Left cardiac atrium (tissue), 4 donors: ENCODE measurements around the gene ACOX1. TPM values are rescaled to one million over a fixed set of nuclear protein-coding genes. Genes with fewer than 3 reads are reported as not detected.
"Not testable (repeated sequence)": the region's sequence is repeated elsewhere in the genome, so short reads cannot be mapped to it uniquely, and the experiment has no call there.

Experiments
- ATAC-seq, 2 donors: fragments of 200-7000 bp; cut with Tn5 transposase; one replicate each; pipeline ENCODE4 v1.9.1; 2020; ENCODE audit warnings: mild to moderate bottlenecking in 2 of 2, moderate library complexity in 2 of 2
- DNase-seq: peaks from one replicate; pipeline ENCODE4 v3.0.0-alpha.2; 2020
- intact Hi-C, 2 donors: fragments of 100-400 bp; cut with DNase I; formaldehyde crosslinking; loops; one replicate each; pipeline versions ENCODE4 v1.14.1 to v1.15.1; 2022 to 2023
- total RNA-seq, 2 donors: library from RNA; stranded (reverse); fragmentation: NEBNext Ultra II Directional; extraction: Animal tissue kit (Norgen Biotek cat#: 25700); gene quantifications; one replicate each; pipeline ENCODE4 v1.2.1, GENCODE V29; 2021
- donor health status: DM: no; HTN: yes; CAD: no.
- donor health status: DM: no; HTN: yes; CAD: no; lungs with severe emphysema.
- donor health status: DM: yes; HTN: yes; CAD: no.
- donor health status: Dilated cardiomyopathy.

ACOX1 gene
- total RNA-seq, 2 donors from 2014 or later: 57.8 to 62.0 TPM

DNA sequence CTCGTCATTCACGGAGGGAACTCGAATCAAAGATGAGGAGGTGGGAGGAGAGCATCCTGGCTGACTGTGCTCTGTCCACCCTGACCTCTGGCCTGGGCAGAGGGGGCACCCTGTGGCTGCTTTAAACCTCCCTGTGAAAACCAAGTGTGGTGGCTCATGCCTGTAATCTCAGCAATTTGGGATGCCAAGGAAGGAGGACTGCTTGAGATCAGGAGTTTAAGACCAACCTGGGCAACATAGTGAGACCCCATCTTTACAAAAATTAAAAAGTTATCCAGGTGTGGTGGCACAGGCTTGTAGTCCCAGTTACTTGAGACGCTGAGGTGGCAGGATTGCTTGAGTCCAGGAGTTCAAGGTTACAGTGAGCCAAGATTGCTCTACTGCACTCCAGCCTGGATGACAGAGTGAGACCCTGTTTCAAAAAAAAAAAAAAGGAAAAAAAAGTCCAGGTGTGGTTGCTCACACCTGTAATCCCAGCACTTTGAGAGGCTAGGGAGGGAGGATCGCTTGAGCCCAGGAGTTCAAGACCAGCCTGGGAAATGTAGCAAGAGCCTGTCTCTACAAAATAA lies 15.9 kb upstream of the ACOX1 start:
- DNase-seq (no peak), ATAC-seq (no peak)
- intact Hi-C loops: no loop called here

DNA sequence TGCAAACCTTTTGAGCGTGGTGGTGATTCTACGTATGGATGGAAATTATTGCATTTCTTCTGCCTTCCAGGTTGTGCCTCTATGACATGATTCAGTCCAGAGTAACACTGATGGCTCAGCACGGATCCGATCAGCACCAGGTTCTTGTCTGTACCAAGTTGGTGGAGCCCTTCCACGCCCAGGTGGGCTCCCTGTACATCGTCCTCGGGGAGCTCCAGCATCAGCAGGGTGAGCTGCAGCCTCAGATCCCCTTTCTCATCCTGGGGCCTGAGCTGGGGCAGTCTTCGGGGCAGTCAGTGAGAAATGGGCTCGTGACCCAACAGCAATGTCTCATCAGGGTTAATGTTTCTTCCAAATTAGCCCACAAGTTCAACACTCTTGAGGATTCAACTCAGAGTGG lies 12.4 kb upstream of the ACOX1 start:
- intact Hi-C loops: no loop called here
- DNase-seq (no peak), ATAC-seq (no peak)

DNA sequence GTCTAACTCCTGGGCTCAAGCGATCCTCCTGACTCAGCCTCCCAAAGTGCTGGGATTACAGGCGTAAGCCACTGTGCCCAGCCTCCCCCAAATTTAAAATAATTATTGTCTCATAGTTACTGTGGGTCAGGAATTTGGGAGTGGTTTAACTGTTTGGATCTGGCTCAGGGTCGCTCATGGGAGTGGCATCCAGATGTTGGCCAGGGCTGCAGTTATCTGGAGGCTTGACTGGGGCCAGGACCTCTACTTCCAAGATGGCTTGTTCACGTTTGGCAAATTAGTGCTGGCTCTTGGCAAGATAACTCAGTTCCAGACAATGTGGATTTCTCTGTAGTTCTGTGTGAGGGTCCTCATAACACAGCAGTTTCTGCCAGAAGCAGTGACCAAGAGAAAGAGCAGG lies 8.1 kb upstream of the ACOX1 start:
- intact Hi-C loops: no loop called here
- ATAC-seq (no peak), DNase-seq (no peak)

DNA sequence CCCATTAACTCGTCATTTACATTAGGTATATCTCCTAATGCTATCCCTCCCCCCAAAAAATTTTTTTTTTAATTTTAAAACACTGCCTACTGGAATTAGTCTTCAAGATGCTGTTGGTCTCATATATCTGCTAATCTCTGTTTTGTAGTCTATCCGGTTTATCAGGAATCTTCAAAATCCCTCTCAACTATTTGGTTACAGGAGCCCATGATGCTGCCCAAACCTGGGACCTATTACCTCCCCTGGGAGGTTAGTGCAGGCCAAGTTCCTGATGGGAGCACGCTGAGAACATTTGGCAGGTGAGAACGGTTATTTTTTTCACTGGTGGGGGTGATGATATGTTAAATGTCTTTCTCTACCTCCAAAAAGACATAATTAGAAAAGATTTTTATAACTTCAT lies 7.0 kb upstream of the ACOX1 start:
- no peak for ATAC-seq
- intact Hi-C loops: no loop called here

DNA sequence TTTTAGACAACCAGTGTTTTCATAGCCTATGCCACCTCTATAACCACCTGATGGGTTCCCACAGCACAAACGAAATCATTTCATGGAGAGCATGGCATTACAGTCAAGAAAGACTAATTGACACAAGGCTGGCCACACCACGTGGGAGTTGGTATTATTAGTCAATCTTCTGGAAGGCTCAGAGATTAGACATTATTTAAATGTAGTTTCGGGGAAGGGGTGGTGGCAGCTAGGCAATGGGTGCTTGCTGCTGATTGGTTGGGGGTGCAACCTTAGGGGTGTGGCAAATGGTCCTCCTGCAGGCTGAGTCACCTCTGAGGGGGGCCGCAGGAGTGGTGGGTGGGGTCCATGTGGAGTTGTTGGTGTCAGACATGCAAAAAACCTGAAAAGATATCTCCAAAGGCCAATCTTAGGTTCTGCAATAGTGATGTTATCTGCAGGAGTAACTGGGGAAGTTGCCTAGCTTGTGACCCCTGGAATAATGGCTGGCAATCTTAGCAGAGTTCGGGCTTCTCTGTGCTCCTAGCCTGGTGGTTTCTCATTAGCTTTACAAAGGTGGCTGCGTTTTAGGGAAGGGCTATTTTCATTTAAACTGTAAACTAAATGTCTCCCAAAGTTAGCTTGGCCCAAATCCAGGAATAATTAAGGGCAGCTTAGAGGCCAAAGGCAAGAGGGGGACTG lies 4.7 kb upstream of the ACOX1 start:
- peak in 1 of 2 donors; percentile 27 for ATAC-seq
- intact Hi-C loops: no loop called here
- DNase-seq: peak; percentile 51

More for the DNA sequence above, 7.0 kb upstream of the ACOX1 start:
- no peak for DNase-seq

DNA sequence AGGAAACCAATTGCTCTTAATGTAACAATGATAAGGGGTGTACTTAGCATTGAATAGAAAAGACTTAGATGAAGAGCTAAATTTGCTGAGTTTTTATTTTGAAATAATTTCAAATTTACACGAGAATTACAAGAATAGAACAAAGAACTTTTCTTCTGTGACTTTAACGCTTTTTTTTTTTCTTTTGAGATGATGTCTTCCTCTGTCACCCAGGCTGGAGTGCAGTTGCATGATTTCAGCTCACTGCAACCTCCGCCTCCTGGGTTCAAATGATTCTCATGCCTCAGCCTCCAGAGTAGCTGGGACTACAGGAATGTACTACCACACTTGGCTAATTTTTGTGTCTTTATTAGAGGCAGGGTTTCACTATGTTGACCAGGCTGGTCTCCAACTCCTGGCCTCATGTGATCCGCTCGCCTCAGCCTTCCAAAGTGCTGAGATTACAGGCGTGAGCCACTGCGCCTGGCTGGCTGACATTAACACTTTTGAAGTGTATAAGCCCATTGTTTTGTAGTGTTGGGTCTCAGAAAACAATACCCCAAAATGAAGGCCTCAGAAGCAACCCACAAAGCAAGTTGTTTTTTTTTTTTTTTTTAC lies 2.2 kb upstream of the ACOX1 start:
- intact Hi-C loops: no loop called here
- no peak for DNase-seq
- no peak for ATAC-seq

DNA sequence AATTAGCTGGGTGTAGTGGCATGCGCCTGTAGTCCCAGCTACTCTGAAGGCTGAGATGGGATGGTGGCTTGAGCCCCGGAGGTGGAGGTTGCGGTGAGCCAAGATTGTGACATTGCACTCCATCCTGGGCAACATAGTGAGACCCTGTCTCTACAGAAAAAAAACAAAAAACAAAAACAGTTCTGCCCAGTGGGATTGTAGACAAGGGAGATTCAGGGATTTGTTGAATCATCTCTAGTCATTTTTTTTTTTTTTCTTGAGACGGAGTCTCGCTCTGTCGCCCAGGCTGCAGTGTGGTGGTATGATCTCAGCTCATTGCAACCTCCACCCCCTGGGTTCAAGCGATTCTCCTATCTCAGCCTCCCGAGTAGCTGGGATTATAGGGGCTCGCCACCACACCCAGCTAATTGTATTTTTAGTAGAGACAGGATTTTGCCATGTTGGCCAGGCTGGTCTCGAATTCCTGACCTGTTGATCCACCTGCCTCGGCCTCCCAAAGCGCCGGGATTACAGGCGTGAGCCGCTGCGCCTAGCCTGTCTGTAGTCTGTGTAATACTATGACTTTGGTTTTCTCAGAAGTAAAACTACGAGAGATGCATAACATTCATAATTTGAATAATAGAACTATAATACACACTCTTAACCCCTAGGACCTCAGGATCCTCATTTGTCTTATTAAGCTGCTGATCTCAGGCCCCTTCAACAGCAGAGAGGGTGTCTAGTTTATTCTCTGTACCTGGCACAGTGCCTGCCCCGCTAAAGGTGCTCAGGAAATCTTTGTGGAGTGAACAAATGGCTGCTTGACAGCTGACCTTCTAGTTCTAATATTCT lies 1.4 kb upstream of the ACOX1 start:
- no peak for DNase-seq
- ATAC-seq: no peak
- intact Hi-C loops: no loop called here

DNA sequence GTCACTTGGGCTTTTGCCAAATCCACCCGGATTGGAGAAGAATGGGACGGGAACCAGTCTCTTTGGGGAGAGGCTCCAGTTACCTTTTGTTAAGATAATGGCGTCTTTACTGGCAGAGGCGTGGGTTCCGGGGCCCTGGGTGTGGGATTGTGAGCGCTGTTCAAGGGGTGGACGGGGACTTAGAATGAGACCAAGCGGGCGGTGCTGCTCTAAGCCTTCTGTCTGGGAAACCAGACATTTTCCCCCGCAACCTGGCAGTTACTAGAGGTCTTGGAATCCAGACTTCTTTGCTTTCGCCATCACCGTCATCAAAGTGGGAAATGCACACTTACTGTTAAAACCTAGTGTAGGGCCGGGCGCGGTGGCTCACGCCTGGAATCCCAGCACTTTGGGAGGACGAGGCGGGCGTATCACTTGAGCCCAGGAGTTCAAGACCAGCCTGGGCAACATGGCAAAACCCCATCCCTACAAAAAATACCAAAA lies 780 bp upstream of the ACOX1 start:
- intact Hi-C loops: loop anchor here in 1 of 2 donors (5.0 kb wide), 1 partner anchor 37 kb away; the partner anchor contains the start of gene FBF1
- DNase-seq (no peak), ATAC-seq (peak; percentile 25 to 46)

DNA sequence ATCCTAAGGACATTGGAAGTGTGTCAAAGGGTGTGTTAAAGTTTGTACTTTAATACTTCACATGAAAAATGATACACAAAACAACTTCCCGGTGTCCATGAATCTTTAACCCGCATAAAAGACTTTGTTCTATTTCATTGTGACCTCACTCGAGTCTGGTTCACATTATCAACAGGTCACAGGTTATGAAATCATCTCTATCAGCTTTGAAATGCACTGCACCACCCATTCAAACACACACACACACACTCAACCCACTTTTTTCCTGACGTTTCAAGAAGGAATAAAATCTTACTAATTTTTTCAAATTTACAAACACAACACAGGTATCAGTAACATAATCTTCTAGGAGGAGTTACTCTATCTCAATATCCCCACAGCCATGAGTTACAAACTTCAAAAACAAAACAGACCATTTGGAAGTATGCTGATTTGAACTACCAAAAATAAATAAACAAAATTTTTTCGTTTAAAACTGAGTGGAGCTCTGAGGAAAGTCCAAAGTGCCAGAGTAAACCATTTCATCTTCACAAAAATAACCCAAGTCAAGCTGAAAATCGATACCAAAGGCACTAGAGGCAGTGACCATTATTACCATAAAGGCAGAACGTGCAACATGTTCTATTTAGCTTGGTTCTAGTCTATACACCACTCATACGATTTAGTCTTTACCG lies 2.7 kb downstream of the ACOX1 start:
- intact Hi-C loops: loop anchor here in 1 of 2 donors (5.0 kb wide), 1 partner anchor 34 kb away; the partner anchor contains the start of gene FBF1
- ATAC-seq (no peak), DNase-seq (no peak)

DNA sequence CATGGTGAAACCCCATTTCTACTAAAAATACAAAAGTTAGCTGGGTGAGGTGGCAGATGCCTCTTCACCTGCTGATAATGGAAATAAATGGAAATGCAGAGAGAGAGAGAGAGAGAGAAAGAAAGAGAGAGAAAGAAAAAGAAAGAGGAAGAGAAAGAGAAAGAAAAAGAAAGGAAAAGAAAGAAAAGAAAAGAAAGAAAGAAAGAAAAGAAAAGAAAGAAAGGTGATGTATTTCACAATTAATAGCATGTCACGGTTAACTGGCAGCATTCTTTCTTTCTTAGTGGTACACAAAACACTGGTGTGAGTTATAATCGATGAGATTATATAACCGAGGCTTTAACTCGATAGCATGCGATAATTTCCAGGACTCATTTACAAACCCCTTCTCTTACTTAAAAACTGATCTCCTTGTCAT lies 3.2 kb downstream of the ACOX1 start:
- intact Hi-C loops: loop anchor here in 1 of 2 donors (5.0 kb wide), 1 partner anchor 33 kb away; the partner anchor contains the start of gene FBF1
- DNase-seq: no peak
- ATAC-seq: no peak

DNA sequence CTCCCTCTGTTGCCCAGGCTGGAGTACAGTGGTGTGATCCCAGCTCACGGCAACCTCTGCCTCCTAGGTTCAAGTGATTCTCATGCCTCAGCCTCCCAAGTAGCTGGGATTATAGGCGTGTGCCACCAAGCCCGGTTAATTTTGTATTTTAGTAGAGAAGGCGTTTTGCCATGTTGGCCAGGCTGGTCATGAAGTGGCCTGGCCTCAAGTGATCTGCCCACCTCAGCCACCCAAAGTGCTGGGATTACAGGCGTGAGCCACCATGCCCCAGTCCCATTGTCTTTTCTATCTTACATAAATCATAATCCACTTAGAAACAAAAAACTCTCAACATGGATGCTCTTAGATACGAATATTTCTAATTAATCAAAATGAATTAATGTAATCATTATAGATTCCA lies 3.8 kb downstream of the ACOX1 start:
- not testable (repeated sequence) for ATAC-seq
- intact Hi-C loops: loop anchor here in 1 of 2 donors (5.0 kb wide), 1 partner anchor 33 kb away; the partner anchor contains the start of gene FBF1

DNA sequence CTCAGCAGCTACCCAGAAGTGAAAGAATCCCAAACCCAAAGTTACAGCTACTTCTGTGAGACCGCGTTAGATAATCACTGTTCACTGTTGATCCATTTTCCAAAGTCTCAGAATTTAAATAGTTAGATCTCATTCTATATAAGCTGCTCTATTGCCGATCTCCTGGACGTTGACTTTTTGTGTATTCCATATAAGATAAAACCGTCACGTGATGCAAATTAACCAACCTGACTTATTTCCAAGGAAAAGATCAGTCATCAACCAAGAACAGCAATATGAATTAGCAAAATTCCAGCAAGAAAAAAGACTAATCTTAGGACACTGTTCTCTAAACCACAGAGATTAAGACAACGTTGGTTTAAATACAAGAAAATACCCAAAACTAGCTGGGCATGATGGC lies 8.3 kb downstream of the ACOX1 start:
- ATAC-seq (no peak), DNase-seq (no peak)
- intact Hi-C loops: no loop called here

More for the DNA sequence above, 3.8 kb downstream of the ACOX1 start:
- DNase-seq: not testable (repeated sequence)

DNA sequence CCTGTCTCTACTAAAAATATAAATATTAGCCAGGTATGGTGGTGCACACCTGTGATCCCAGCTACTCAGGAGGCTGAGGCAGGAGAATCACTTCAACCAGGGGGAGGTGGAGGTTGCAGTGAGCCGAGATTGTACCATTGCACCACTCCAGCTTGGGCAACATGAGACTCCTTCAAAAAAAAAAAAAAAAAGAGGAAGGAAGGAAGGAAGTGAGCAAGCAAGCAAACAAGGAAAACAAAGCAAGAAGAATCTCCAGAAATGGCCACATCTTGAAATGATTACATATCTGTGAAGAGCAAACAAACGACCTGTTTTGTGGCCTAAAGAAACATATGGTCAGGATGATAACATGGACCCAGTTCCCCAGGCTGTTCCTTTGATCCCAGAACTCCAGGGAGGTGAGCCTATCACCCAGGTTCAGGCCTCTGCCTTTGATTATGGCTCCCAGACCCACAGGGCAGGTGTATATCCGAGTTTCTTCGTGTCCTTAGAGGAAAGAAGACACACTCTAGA lies 8.9 kb downstream of the ACOX1 start:
- peak; percentile 27 to 37 for ATAC-seq

DNA sequence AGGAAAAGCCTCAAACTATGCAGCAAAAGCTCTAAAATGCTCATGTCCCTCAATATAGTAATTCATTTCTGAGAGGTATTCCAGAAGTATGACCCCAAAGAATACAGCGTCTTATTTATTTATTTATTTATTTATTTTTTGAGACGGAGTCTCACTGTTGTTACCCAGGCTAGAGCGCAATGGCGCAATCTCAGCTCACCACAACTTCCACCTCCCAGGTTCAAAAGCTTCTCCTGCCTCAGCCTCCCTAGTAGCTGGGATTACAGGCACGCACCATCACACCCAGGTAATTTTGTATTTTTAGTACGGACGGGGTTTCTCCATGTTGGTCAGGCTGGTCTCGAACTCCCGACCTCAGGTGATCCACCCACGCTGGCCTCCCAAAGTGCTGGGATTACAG lies 9.9 kb downstream of the ACOX1 start:
- intact Hi-C loops, DNase-seq, ATAC-seq: not testable (repeated sequence)

More for the DNA sequence above, 8.9 kb downstream of the ACOX1 start:
- no peak for DNase-seq
- intact Hi-C loops: no loop called here

DNA sequence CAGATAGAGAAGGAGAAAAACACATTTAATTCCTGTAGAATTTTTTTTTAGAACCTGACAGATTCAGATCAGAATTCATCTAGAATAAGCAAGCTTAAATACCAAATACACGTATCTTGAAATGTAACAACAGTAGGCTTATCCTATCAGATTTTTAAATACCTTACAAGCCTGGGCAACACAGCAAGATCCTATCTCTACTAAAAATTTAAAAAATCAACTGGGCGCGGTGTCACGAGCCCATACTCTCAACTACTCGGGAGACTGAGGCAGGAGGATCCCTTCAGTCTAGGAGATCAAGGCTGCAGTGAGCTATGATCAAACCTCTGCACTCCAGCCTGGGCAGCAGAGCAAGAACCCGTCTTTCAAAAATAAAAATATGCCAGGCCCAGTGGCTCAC lies 13.5 kb downstream of the ACOX1 start:
- intact Hi-C loops: no loop called here
- no peak for DNase-seq
- no peak for ATAC-seq

DNA sequence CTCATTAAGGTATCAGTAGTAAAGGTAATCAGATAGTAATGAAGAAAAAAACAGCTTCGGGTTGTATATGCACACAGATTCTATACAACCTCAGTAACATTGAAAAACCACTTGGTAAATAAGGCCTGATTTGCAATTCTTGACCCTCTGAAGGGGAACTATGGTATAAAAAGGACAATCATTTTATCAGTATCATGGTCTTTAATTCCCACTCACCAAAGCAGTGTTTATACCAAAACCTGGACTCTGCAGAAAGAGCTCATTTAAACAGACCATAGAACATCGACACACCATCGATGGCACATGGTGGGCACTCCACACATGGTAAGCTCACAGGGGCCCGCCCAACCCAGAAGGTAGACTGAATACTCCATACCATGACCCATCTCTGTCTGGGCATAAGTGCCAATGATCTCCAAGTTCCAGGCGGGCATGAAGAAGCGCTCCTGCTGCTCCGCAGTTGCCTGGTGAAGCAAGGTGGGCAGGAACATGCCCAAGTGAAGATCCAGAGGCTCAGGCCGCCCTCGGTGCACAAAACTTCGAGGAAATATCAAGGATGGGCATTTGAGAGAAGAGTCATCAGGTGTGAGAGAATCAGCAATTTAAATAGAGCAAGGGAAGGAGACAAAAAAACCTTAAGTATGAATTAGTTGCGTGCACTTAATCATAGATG lies 19.0 kb downstream of the ACOX1 start:
- no peak for DNase-seq
- no peak for ATAC-seq

DNA sequence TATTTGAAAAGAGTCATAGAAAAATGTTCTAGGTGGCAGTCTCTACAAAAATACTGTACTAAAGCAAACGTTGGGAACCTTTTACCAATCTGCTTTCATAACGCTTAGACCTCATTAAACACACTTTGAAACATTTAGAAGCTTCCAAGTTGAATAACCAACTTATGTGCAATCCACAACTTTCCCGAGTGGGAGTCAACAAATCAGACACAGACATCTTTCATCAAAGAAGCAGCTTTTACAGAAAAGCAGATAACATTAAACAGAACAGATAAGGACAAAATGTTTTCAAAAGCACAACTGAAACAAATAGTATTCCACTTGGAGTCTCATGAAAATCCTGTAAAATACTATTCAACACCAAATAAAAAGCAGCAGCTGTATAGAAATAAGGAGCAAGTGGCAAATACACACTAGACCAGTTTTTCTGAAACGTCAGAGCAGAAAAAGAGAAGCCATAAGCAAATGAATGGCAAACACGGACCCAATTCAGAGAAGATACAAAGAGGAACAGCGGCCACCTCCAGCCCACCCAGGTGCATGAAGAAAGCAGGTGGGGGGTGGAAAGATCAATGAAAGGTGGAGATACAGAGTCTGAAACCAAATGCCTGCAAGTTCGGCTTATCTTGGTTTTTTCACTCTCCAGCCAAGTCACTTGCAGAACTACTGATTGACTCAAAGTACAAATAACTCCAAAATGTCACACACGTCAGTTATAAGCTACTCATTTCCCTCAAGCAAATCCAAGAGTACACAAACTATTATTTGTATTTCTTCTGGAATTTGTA lies 19.7 kb downstream of the ACOX1 start:
- ATAC-seq (peak; percentile 37 to 50), DNase-seq (no peak)
- intact Hi-C loops: no loop called here

More for the DNA sequence above, 19.0 kb downstream of the ACOX1 start:
- intact Hi-C loops: no loop called here
